MM.1S (cell line): ENCODE results near the gene KRT10.

Experiments used
- DNase-seq: peaks from one replicate; pipeline ENCODE4 v3.0.0-alpha.2; 2015
- H2AFZ ChIP-seq: fragments of 300-600 bp; sonication (generic); 2 replicates; pipeline ENCODE4 v1.6.0; 2016; ENCODE audit warnings: antibody characterized with exemption, low read length
- H3F3A ChIP-seq: fragments of 300-600 bp; sonication (generic); 2 replicates; pipeline ENCODE4 v1.6.1; 2016; ENCODE audit warnings: mild to moderate bottlenecking, antibody characterized with exemption, low read length, moderate library complexity, mixed read lengths; ENCODE audit not compliant: insufficient read depth
- H3K27ac ChIP-seq: fragments of 300-600 bp; sonication (generic); 2 replicates; pipeline ENCODE4 v1.5.1; 2016; ENCODE audit warnings: mild to moderate bottlenecking, low read length
- H3K27me3 ChIP-seq: fragments of 300-600 bp; sonication (generic); replicated peaks from 2 replicates; pipeline ENCODE4 v1.6.0; 2016; ENCODE audit warnings: low read length; ENCODE audit not compliant: insufficient read depth
- H3K36me3 ChIP-seq: fragments of 300-600 bp; sonication (generic); replicated peaks from 2 replicates; pipeline ENCODE4 v1.6.1; 2016; ENCODE audit warnings: mild to moderate bottlenecking, low read length, mixed read lengths; ENCODE audit not compliant: insufficient read depth
- H3K4me1 ChIP-seq: fragments of 300-600 bp; sonication (generic); 2 replicates; pipeline ENCODE4 v1.6.1; 2016; ENCODE audit warnings: low read length, mixed read lengths
- H3K4me2 ChIP-seq: fragments of 300-600 bp; sonication (generic); 2 replicates; pipeline ENCODE4 v1.6.0; 2016; ENCODE audit warnings: low read depth, low read length
- H3K4me3 ChIP-seq: fragments of 300-600 bp; sonication (generic); 2 replicates; pipeline ENCODE4 v1.5.1; 2016; ENCODE audit warnings: low read length, mixed read lengths
- H3K79me2 ChIP-seq: fragments of 300-600 bp; sonication (generic); 2 replicates; pipeline ENCODE4 v1.6.1; 2016; ENCODE audit warnings: mixed run types, low read length, mixed read lengths
- H3K9ac ChIP-seq: fragments of 300-600 bp; sonication (generic); 2 replicates; pipeline ENCODE4 v1.6.1; 2016; ENCODE audit warnings: low read length, mixed read lengths
- H3K9me2 ChIP-seq: fragments of 300-600 bp; sonication (generic); replicated peaks from 2 replicates; pipeline ENCODE4 v1.6.1; 2016; ENCODE audit warnings: mild to moderate bottlenecking, low read length, mixed read lengths; ENCODE audit not compliant: insufficient read depth
- H3K9me3 ChIP-seq: fragments of 300-600 bp; sonication (generic); replicated peaks from 2 replicates; pipeline ENCODE4 v1.6.1; 2016; ENCODE audit warnings: mild to moderate bottlenecking, low read length, mixed read lengths; ENCODE audit not compliant: insufficient read depth
- H4K20me1 ChIP-seq: fragments of 300-600 bp; sonication (generic); 2 replicates; pipeline ENCODE4 v1.6.1; 2016; ENCODE audit warnings: mild to moderate bottlenecking, low read length, moderate library complexity, mixed read lengths; ENCODE audit not compliant: insufficient read depth
- EZH2 ChIP-seq: fragments of 300-600 bp; sonication (generic); optimal IDR thresholded peaks from 2 replicates; pipeline ENCODE3; 2017; ENCODE audit warnings: low read depth, mild to moderate bottlenecking, antibody characterized with exemption, low read length, mixed read lengths
- EZH2phosphoT487 ChIP-seq: fragments of 300-600 bp; sonication (generic); IDR thresholded peaks from 2 replicates; pipeline ENCODE4 v1.6.1; 2018; ENCODE audit warnings: antibody characterized with exemption, low read length
- TF ChIP-seq, protein P1 (sequence below): fragments of 300-600 bp; sonication (generic); IDR thresholded peaks from 2 replicates; pipeline ENCODE4 v1.5.1; 2016; ENCODE audit warnings: antibody characterized with exemption, low read length, mixed read lengths

The KRT10 gene

DNA sequence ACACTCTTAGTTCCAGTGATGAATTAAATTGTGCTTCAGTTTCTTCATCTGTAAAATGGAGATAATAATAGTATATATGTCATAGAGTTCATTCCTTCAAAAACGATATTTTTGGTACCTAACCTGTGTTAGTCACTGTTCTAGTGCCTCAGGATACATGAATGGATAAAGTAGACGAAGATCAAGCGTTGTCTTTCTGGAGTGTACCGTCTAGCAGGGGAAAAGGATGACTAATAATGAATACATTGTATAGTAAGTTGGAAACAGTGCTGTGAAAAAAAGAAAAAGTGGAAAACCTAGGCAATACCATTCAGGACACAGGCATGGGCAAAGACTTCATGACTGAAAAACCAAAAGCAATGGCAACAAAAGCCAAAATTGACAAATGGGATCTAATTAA lies 8.6 kb downstream of the KRT10 start:
- Histone ChIP-seq H3K9ac (no peak overlapping the region), H3K9me2 (no peaks in the 10 kb centered on the region), H4K20me1 (no peaks in the 10 kb centered on the region), H3K27ac (no peak overlapping the region), H2AFZ (no peak overlapping the region), H3K4me1 (0 out of 2 replicates have a peak, but pooled peaks cover 4% of the 10 kb centered on the region), H3K27me3 (no peaks in the 10 kb centered on the region), H3K4me3 (no peak overlapping the region), H3K9me3 (no peaks in the 10 kb centered on the region), H3K79me2 (peaks cover 10% of the 10 kb centered on the region; the same call in 1 of the 2 replicates), H3K36me3 (no peaks in the 10 kb centered on the region), H3K4me2 (no peak overlapping the region), H3F3A (peaks cover 8% of the 10 kb centered on the region)
- DNase-seq = no peak
- TF ChIP-seq, protein P1, sequence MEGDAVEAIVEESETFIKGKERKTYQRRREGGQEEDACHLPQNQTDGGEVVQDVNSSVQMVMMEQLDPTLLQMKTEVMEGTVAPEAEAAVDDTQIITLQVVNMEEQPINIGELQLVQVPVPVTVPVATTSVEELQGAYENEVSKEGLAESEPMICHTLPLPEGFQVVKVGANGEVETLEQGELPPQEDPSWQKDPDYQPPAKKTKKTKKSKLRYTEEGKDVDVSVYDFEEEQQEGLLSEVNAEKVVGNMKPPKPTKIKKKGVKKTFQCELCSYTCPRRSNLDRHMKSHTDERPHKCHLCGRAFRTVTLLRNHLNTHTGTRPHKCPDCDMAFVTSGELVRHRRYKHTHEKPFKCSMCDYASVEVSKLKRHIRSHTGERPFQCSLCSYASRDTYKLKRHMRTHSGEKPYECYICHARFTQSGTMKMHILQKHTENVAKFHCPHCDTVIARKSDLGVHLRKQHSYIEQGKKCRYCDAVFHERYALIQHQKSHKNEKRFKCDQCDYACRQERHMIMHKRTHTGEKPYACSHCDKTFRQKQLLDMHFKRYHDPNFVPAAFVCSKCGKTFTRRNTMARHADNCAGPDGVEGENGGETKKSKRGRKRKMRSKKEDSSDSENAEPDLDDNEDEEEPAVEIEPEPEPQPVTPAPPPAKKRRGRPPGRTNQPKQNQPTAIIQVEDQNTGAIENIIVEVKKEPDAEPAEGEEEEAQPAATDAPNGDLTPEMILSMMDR = no peak
- TF ChIP-seq EZH2 (no peak), EZH2phosphoT487 (no peak)

DNA sequence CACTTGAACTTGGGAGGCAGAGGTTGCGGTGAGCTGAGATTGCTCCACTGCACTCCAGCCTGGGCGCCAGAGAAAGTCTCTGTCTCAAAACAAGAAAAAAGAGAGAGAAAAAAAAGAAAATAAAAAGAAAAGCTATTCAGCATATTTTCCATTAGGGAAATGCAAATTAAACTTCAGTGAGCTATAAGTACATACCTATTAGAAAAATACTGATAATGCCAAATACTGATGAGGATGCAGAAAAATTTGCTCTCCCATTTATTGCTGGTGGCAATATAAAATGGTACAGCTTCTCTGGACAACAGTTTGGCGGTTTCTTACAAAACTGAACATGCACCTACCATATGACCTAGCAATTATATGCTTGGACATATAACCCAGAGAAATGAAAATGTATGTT lies 9.8 kb downstream of the KRT10 start:
- Histone ChIP-seq H3K36me3 (no peaks in the 10 kb centered on the region), H2AFZ (no peak overlapping the region), H3K79me2 (peaks cover 4% of the 10 kb centered on the region; the same call in 1 of the 2 replicates), H3K9me3 (no peaks in the 10 kb centered on the region), H3K9ac (no peak overlapping the region), H3K9me2 (no peaks in the 10 kb centered on the region), H4K20me1 (no peaks in the 10 kb centered on the region), H3K27ac (no peak overlapping the region), H3K27me3 (no peaks in the 10 kb centered on the region), H3F3A (no peaks in the 10 kb centered on the region), H3K4me2 (no peak overlapping the region), H3K4me1 (no peaks in the 10 kb centered on the region), H3K4me3 (no peak overlapping the region)
- TF ChIP-seq EZH2 = no peak
- no peak for TF ChIP-seq EZH2phosphoT487
- TF ChIP-seq, protein P1 = no peak
- DNase-seq = no peak

DNA sequence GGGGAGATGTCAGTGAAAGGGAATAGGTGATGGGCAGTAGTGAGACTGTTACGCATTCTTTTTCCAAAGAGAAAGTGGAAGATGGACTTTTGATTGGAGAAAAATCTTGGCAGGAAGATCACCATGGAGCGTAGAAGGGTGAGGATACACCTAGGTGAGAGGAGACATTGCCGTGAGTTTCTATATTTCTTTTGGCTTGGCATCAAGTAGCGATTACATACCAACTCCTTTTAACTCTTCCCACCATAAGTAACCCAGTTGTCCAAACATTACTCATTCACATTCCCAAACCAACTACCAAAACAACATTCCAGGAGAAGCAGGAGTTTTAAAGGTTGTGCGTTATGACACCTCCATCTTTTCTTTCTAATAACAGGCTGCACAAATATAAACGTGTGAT lies 11.9 kb downstream of the KRT10 start:
- H2AFZ ChIP-seq = no peak overlapping the region
- H3F3A ChIP-seq = no peaks in the 10 kb centered on the region
- H3K9me3 ChIP-seq = no peaks in the 10 kb centered on the region
- H3K4me2 ChIP-seq = no peak overlapping the region
- H3K27me3 ChIP-seq = no peaks in the 10 kb centered on the region
- no peaks in the 10 kb centered on the region for H3K36me3 ChIP-seq
- H3K9ac ChIP-seq = no peak overlapping the region
- H3K9me2 ChIP-seq = no peaks in the 10 kb centered on the region
- no peak for DNase-seq
- no peaks in the 10 kb centered on the region for H4K20me1 ChIP-seq
- TF ChIP-seq, protein P1 = no peak
- no peak for TF ChIP-seq EZH2
- no peak for TF ChIP-seq EZH2phosphoT487
- H3K27ac ChIP-seq = no peak overlapping the region
- no peak overlapping the region for H3K4me3 ChIP-seq
- H3K4me1 ChIP-seq = no peaks in the 10 kb centered on the region
- no peaks in the 10 kb centered on the region for H3K79me2 ChIP-seq
